ENCODE measurements around the gene KMT2D. TPM values are rescaled to one million over a fixed set of nuclear protein-coding genes. Genes with fewer than 3 reads are reported as not detected.

The KMT2D gene
- polyA plus RNA-seq, 1 of the 3 experiments (the other 2 are of a cell fraction), result 30.5 TPM

GRCh38 chr12:49043856-49044258 is 16.7 kb downstream of the KMT2D start:
- Histone ChIP-seq H3K4me2 (no peak overlapping the region), H3K9ac (no peak overlapping the region), H3F3A (replicated peaks; ENCODE audit: insufficient read depth) (no peaks in the 10 kb centered on the region), H2AFZ (ENCODE audit: low read depth) (no peak overlapping the region), H3K4me1 (ENCODE audit: control insufficient read depth in 1 of 2, insufficient read depth in 2 of 2, low read depth in 1 of 2, low read length in 1 of 2) (no peaks in the 10 kb centered on the region), H3K36me3 (replicated peaks in 1 of 2; ENCODE audit: control insufficient read depth in 1 of 2, insufficient read depth in 2 of 2, low read length in 1 of 2) (peaks cover 58 to 89% of the 10 kb centered on the region in 2 experiments), H4K20me1 (ENCODE audit: insufficient read depth) (0 out of 2 replicates have a peak, but pooled peaks cover under 1% of the 10 kb centered on the region), H3K9me2 (no peaks in the 10 kb centered on the region), H3K79me2 (ENCODE audit: insufficient read depth) (peaks cover 4% of the 10 kb centered on the region; the same call in 1 of the 2 replicates), H3K9me3 (no peaks in the 10 kb centered on the region), H3K4me3 (ENCODE audit: low read depth in 2 of 2, low read length in 1 of 2) (no peak overlapping the region), H3K27ac (ENCODE audit: low read depth in 2 of 2, low read length in 1 of 2) (no peak overlapping the region), H3K27me3 (ENCODE audit: insufficient read depth) (no peaks in the 10 kb centered on the region)
- 72% methylated on average over 11 of the region's 11 CpGs for whole genome bisulfite sequencing (ENCODE audit: low lambda C conversion rate)
- DNase-seq, result peak; percentile 80
- TF ChIP-seq CTCF (IDR thresholded peaks at IDR 0.05) (peak; percentile 67), JUND (IDR thresholded peaks at IDR 0.05) (no peak)
- POLR2A ChIA-PET, result interaction anchor here (0.9 kb wide), 1 partner anchor 12 kb away, joined by 3 read pairs; no protein-coding TSS in a partner anchor
- CTCF ChIA-PET, result interaction anchor here (0.6 to 5.2 kb wide), 25 partner anchors 9 to 236 kb away, joined by 3 to 49 read pairs (median 5); partner anchors contain the start of genes DDN, FKBP11, KMT2D and PRKAG1

- CTCF ChIA-PET, result interaction anchor here (0.6 to 5.2 kb wide), 18 partner anchors 8 to 236 kb away, joined by 3 to 49 read pairs (median 7); partner anchors contain the start of genes DDN, KMT2D and PRKAG1
- TF ChIP-seq REST (IDR thresholded peaks at IDR 0.05; ENCODE audit: low read depth, low read length) (no peak), FOXM1 (IDR thresholded peaks at IDR 0.05; ENCODE audit: low read depth) (no peak), GATA2 (CRISPR knock-in tag; IDR thresholded peaks at IDR 0.05) (no peak), RCOR1 (IDR thresholded peaks at IDR 0.05; ENCODE audit: low read length) (no peak), NFIC (IDR thresholded peaks at IDR 0.05; ENCODE audit: borderline replicate concordance) (no peak), RXRA (IDR thresholded peaks at IDR 0.05; ENCODE audit: borderline replicate concordance, low read depth) (no peak), ELF1 (IDR thresholded peaks at IDR 0.05) (no peak), TCF12 (IDR thresholded peaks at IDR 0.05) (no peak), FOXJ3 (CRISPR knock-in tag; IDR thresholded peaks at IDR 0.05) (no peak), NRF1 (IDR thresholded peaks at IDR 0.05; ENCODE audit: low read depth, low read length) (no peak), SMC3 (IDR thresholded peaks at IDR 0.05; ENCODE audit: low read depth, low read length) (no peak), TEAD4 (IDR thresholded peaks at IDR 0.05; ENCODE audit: borderline replicate concordance, insufficient read depth) (no peak), FOSL2 (IDR thresholded peaks at IDR 0.05; ENCODE audit: borderline replicate concordance, low read depth) (no peak), USF2 (IDR thresholded peaks at IDR 0.05; ENCODE audit: borderline replicate concordance, low read depth, low read length) (no peak)
- WGBS (ENCODE audit: low lambda C conversion rate), result 100% methylated on average over 2 of the region's 4 CpGs
Observed at GRCh38 chr12:49043241-49043640, 17.4 kb downstream of the KMT2D start.

More at GRCh38 chr12:49043241-49043640, 17.4 kb downstream of the KMT2D start:
- H3K27ac ChIP-seq (ENCODE audit: low read depth in 2 of 2, low read length in 1 of 2), result no peak overlapping the region
- no peak overlapping the region for H2AFZ ChIP-seq (ENCODE audit: low read depth)
- H3K9me3 ChIP-seq, result no peaks in the 10 kb centered on the region
- no peaks in the 10 kb centered on the region for H3K9me2 ChIP-seq
- DNase-seq, result no peak
- no peaks in the 10 kb centered on the region for H3K4me1 ChIP-seq (ENCODE audit: control insufficient read depth in 1 of 2, insufficient read depth in 2 of 2, low read depth in 1 of 2, low read length in 1 of 2)
- H3K27me3 ChIP-seq (ENCODE audit: insufficient read depth), result no peaks in the 10 kb centered on the region
- H3K9ac ChIP-seq, result no peak overlapping the region
- H3F3A ChIP-seq (replicated peaks; ENCODE audit: insufficient read depth), result no peaks in the 10 kb centered on the region
- no peaks in the 10 kb centered on the region for H3K79me2 ChIP-seq (ENCODE audit: insufficient read depth)
- peaks cover 56 to 89% of the 10 kb centered on the region in 2 experiments for H3K36me3 ChIP-seq (replicated peaks in 1 of 2; ENCODE audit: control insufficient read depth in 1 of 2, insufficient read depth in 2 of 2, low read length in 1 of 2)
- no peak overlapping the region for H3K4me3 ChIP-seq (ENCODE audit: low read depth in 2 of 2, low read length in 1 of 2)
- POLR2A ChIA-PET, result interaction anchor here (0.9 kb wide), 1 partner anchor 13 kb away, joined by 3 read pairs; no protein-coding TSS in a partner anchor
- H3K4me2 ChIP-seq, result no peak overlapping the region
- no peaks in the 10 kb centered on the region for H4K20me1 ChIP-seq (ENCODE audit: insufficient read depth)

All from SK-N-SH (cell line).